ENCODE data around the gene PCDH1. TPM values are rescaled to one million over a fixed set of nuclear protein-coding genes. Genes with fewer than 3 reads are reported as not detected.
A peak's percentile ranks its signal among the peaks of the same experiment; 100 is the strongest.

PCDH1 gene
- total RNA-seq, 1 experiment from 2014 or later = 0.45 TPM

DNA sequence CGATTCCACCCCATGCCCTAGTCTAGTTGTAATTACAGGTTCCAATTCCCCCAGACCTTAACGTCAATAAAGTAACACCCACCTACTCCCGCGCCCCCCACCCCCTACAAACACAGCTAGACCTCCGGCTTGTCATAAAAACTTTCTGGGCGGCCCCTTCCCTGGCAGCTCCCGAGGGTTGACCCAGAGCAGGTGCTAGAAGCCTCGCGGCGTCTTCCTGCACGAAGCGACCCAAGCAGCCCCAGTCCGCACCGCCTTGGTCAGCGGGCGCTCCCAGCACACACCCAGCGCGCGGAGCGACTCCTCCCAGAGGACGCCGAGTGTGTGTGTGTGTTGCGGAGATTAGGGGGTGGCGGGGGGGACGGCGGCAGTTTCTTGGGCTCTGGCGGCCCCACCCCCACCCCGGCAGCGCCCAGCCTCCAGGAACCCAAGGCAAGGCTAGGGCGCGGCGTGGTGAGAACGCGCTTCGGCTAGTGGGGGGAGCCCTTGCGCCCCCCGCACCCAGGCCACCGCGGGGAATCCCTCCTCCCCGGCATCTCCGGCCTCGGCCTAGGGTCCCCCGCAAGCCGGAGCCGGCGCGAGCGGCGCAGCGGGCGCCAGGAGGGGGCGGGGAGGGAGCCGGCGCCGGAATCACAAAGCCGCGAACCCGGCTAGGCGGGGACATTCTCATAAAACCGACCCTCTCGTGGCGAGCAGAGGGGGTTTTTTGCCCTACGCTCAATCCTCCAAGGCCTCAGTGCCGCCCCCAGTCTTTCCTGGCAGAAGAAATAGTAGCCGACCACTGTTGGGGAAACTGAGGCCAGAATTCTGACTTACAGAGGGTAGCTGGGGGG, 2.2 kb downstream of the PCDH1 start:
- Histone ChIP-seq H3K27me3 (replicated peaks; ENCODE audit: insufficient read depth, low read depth, low read length, poor library complexity) (peaks cover 52% of the 10 kb centered on the region), H3K27ac (ENCODE audit: low read depth, low read length, poor library complexity, severe bottlenecking) (no peak overlapping the region), H3K4me1 (ENCODE audit: insufficient read depth, low read length, poor library complexity, severe bottlenecking) (peaks cover 24% of the 10 kb centered on the region), H3K9me3 (ENCODE audit: low read depth, low read length, poor library complexity, severe bottlenecking) (no peaks in the 10 kb centered on the region), H3K4me3 (ENCODE audit: low read depth, low read length, poor library complexity, severe bottlenecking) (peak overlapping the region; percentile 42), H3K36me3 (ENCODE audit: insufficient read depth, low read length, poor library complexity, severe bottlenecking) (no peaks in the 10 kb centered on the region)
- CTCF ChIA-PET = interaction anchor here (0.6 kb wide), 1 partner anchor 193 kb away, joined by 3 read pairs; no protein-coding TSS in a partner anchor
- TF ChIP-seq, protein P1, sequence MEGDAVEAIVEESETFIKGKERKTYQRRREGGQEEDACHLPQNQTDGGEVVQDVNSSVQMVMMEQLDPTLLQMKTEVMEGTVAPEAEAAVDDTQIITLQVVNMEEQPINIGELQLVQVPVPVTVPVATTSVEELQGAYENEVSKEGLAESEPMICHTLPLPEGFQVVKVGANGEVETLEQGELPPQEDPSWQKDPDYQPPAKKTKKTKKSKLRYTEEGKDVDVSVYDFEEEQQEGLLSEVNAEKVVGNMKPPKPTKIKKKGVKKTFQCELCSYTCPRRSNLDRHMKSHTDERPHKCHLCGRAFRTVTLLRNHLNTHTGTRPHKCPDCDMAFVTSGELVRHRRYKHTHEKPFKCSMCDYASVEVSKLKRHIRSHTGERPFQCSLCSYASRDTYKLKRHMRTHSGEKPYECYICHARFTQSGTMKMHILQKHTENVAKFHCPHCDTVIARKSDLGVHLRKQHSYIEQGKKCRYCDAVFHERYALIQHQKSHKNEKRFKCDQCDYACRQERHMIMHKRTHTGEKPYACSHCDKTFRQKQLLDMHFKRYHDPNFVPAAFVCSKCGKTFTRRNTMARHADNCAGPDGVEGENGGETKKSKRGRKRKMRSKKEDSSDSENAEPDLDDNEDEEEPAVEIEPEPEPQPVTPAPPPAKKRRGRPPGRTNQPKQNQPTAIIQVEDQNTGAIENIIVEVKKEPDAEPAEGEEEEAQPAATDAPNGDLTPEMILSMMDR (conservative IDR thresholded peaks at IDR 0.05; ENCODE audit: low read depth, low read length) = no peak
- TF ChIP-seq EZH2 (IDR thresholded peaks at IDR 0.05; ENCODE audit: borderline replicate concordance, low read depth, low read length, poor library complexity, severe bottlenecking) = peak; percentile 84
- no TSS peak for BruUV-seq (replicated peaks)
- DNase-seq (ENCODE audit: low spot score) = no peak
- POLR2A ChIA-PET (ENCODE audit: low non-redundant PET) = no interaction called here
- intact Hi-C loops (cut with micrococcal nuclease; ENCODE audit: unreplicated experiment) = loop anchor here (5.0 kb wide), 1 partner anchor 284 kb away; no protein-coding TSS in a partner anchor

DNA sequence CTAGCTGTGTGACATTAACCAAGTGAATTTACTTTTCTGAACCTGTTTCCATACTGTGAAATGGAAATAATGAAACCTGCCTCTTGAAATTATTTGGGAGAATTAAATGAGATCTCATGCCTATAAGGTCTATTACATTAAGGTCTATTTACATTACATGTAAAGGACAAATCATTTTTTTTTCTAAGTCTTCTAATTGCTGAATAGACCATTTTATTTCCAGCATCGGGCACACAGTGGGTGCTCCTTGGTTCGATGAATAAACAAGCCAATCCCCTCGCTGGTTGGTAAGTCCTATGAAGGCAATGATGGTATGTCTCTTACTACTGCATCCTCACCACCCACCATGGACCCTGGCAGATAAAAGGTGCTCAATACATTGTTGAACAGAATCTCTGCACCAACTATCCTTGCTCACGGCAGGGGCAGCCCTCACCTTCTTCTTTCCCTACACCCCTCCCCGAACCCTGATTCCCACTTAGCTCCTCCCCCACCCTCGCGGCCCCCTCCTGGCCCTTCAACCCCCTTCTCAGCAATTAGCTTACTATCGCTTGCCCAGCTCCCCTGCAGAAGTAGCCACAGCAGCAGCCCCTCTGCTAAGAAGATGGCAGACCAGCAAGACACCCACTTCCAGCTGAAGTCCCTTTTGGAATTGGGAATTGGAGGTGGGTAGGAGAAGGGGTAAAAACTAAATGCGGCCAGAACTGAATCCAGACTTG, 3.0 kb downstream of the PCDH1 start:
- BruUV-seq (replicated peaks) = no TSS peak
- no peak for DNase-seq (ENCODE audit: low spot score)
- intact Hi-C loops (cut with micrococcal nuclease; ENCODE audit: unreplicated experiment) = loop anchor here (5.0 kb wide), 1 partner anchor 283 kb away; no protein-coding TSS in a partner anchor
- no peak overlapping the region for H3K27ac ChIP-seq (ENCODE audit: low read depth, low read length, poor library complexity, severe bottlenecking)
- no peak overlapping the region for H3K4me3 ChIP-seq (ENCODE audit: low read depth, low read length, poor library complexity, severe bottlenecking)
- no peaks in the 10 kb centered on the region for H3K9me3 ChIP-seq (ENCODE audit: low read depth, low read length, poor library complexity, severe bottlenecking)
- peaks cover 24% of the 10 kb centered on the region for H3K4me1 ChIP-seq (ENCODE audit: insufficient read depth, low read length, poor library complexity, severe bottlenecking)
- no peaks in the 10 kb centered on the region for H3K36me3 ChIP-seq (ENCODE audit: insufficient read depth, low read length, poor library complexity, severe bottlenecking)
- H3K27me3 ChIP-seq (replicated peaks; ENCODE audit: insufficient read depth, low read depth, low read length, poor library complexity) = peaks cover 49% of the 10 kb centered on the region
- ChIA-PET CTCF (interaction anchor here (0.6 kb wide), 2 partner anchors 118 to 192 kb away, joined by 3 read pairs; no protein-coding TSS in a partner anchor), POLR2A (ENCODE audit: low non-redundant PET) (no interaction called here)
- TF ChIP-seq, protein P1 (conservative IDR thresholded peaks at IDR 0.05; ENCODE audit: low read depth, low read length) = no peak
- no peak for TF ChIP-seq EZH2 (IDR thresholded peaks at IDR 0.05; ENCODE audit: borderline replicate concordance, low read depth, low read length, poor library complexity, severe bottlenecking)

DNA sequence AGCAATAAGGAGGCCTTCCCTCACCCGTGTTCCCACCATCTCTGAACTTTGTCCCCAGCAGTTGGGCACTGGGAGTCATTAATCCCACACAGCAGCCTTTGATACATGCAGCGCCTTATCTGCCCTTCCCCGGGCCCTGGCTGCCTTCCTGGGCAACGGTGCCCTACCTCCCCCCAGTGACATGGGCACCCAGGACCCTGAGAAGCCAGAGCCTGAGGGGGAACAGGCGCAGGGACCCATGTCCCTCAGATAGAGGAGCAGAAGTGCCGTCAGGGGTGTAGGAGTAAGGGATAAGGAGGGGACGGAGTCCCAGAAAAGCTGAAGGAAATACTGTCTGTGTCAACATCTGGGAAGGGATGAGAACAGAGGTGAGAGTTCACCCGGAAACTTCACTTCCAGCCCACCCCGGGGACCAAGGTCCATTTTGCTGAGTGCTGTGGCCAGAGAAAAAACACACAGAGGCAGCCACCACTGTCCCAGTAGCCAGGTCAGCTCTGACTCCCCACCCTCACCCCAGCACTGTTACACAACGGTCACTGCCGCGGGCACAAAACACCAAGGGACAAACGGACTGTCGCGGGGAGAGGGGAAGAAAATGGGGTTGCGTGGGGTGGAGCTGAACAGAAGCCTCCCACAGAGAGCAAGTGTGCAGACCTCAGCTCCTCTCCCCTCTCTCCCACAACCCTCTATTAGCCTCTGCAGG, 3.8 kb downstream of the PCDH1 start:
- no peaks in the 10 kb centered on the region for H3K9me3 ChIP-seq (ENCODE audit: low read depth, low read length, poor library complexity, severe bottlenecking)
- POLR2A ChIA-PET (ENCODE audit: low non-redundant PET) = no interaction called here
- no TSS peak for BruUV-seq (replicated peaks)
- CTCF ChIA-PET = interaction anchor here (0.6 kb wide), 1 partner anchor 117 kb away, joined by 3 read pairs; no protein-coding TSS in a partner anchor
- intact Hi-C loops (cut with micrococcal nuclease; ENCODE audit: unreplicated experiment) = no loop called here
- no peak overlapping the region for H3K27ac ChIP-seq (ENCODE audit: low read depth, low read length, poor library complexity, severe bottlenecking)
- peaks cover 48% of the 10 kb centered on the region for H3K27me3 ChIP-seq (replicated peaks; ENCODE audit: insufficient read depth, low read depth, low read length, poor library complexity)
- no peak for DNase-seq (ENCODE audit: low spot score)
- no peaks in the 10 kb centered on the region for H3K36me3 ChIP-seq (ENCODE audit: insufficient read depth, low read length, poor library complexity, severe bottlenecking)
- no peak for TF ChIP-seq EZH2 (IDR thresholded peaks at IDR 0.05; ENCODE audit: borderline replicate concordance, low read depth, low read length, poor library complexity, severe bottlenecking)
- TF ChIP-seq, protein P1 (conservative IDR thresholded peaks at IDR 0.05; ENCODE audit: low read depth, low read length) = no peak
- H3K4me1 ChIP-seq (ENCODE audit: insufficient read depth, low read length, poor library complexity, severe bottlenecking) = peaks cover 24% of the 10 kb centered on the region
- no peak overlapping the region for H3K4me3 ChIP-seq (ENCODE audit: low read depth, low read length, poor library complexity, severe bottlenecking)

Data from A673 (cell line).